Stomach (tissue), 9 donors: ENCODE measurements around the gene RBM6. TPM values are rescaled to one million over a fixed set of nuclear protein-coding genes. Genes with fewer than 3 reads are reported as not detected.

ENCODE experiments used
- DNase-seq, 2 donors: peaks; one replicate each; pipeline versions ENCODE4 v3.0.0 to v3.0.0-alpha.2; 2013 to 2019
- H3K27ac ChIP-seq, 5 donors: fragments of 200-600 bp in 4 of 5; sonication (generic) in 4 of 5; one replicate each; pipeline ENCODE4 v1.5.1; 2013 to 2019; ENCODE audit warnings: mild to moderate bottlenecking in 1 of 5, moderate library complexity in 1 of 5
- H3K27me3 ChIP-seq, 3 donors: fragments of 200-600 bp; sonication (generic); one replicate each; pipeline ENCODE4 v1.5.1; 2017 to 2019; ENCODE audit warnings: mixed run types in 1 of 3
- H3K36me3 ChIP-seq, 4 donors: fragments of 200-600 bp; sonication (generic); 1 replicate in 3 of 4; 2 replicates in 1 of 4; pipeline ENCODE4 v1.5.1; 2016 to 2019
- H3K4me1 ChIP-seq, 4 donors: fragments of 200-600 bp; sonication (generic); one replicate each; pipeline ENCODE4 v1.5.1; 2016 to 2019
- H3K4me3 ChIP-seq, 4 donors: fragments of 200-600 bp; sonication (generic) in 3 of 4; one replicate each; pipeline ENCODE4 v1.5.1; 2016 to 2019; ENCODE audit warnings: mild to moderate bottlenecking in 1 of 4
- H3K9me3 ChIP-seq, 4 donors: fragments of 200-600 bp; sonication (generic); one replicate each; pipeline ENCODE4 v1.5.1; 2016 to 2019
- EP300 ChIP-seq: sonication (generic); formaldehyde crosslinking; IDR thresholded peaks from one replicate; pipeline ENCODE4 v1.6.1; 2017; ENCODE audit warnings: antibody characterized with exemption
- POLR2A ChIP-seq, 4 donors: fragments of 450-650 bp; IDR thresholded peaks; one replicate each; pipeline ENCODE4 v1.6.1; 2016; ENCODE audit warnings: antibody characterized with exemption in 4 of 4, control low read depth in 2 of 4, mild to moderate bottlenecking in 1 of 4, moderate library complexity in 1 of 4
- POLR2AphosphoS5 ChIP-seq, 3 donors: sonication (generic); formaldehyde crosslinking; IDR thresholded peaks; one replicate each; pipeline ENCODE4 v1.6.1; 2016; ENCODE audit warnings: antibody characterized with exemption in 3 of 3
- WGBS, 5 donors: extraction: QIAGEN DNeasy Blood & Tissue Kit in 3 of 5; methylation state at CpG; one replicate each; pipeline versions ENCODE4 v1.1.5 to v1.1.7; 2013 to 2018; 5-methylcytosine and 5-hydroxymethylcytosine counted together
- intact Hi-C: fragments of 100-400 bp; cut with DNase I; formaldehyde crosslinking; loops from one replicate; pipeline ENCODE4 v1.15.1; 2023; ENCODE audit warnings: low total_unique reads
- polyA plus RNA-seq, 3 donors: library from polyadenylated mRNA; stranded (reverse); fragments of 200-250 nt; gene quantifications; one replicate each; pipeline ENCODE4 v1.2.3, GENCODE V29; 2013
- total RNA-seq, 5 donors: library from RNA; depleted of rRNA; stranded (reverse); fragments of >200 nt; gene quantifications; one replicate each; pipeline versions ENCODE4 v1.1.0 to v1.2.3, GENCODE V29; 2014 to 2016
- TF ChIP-seq, protein P1 (sequence below), 7 experiments: fragments of 450-650 bp in 4 of 7; fragments of 200-600 bp in 3 of 7; sonication (generic) in 3 of 7; IDR thresholded peaks; one replicate each; pipeline ENCODE4 v1.5.1; 2016 to 2019; ENCODE audit warnings: antibody characterized with exemption in 7 of 7, control low read depth in 2 of 7, mild to moderate bottlenecking in 1 of 7
- donor health status: healthy with polysubstance abuse.
- donor health status: Bipolar disorder and iron deficiency.
- donor health status: healthy.

Gene RBM6
- total and polyA plus RNA-seq, 8 donors: 87.0 to 239 (median 133) TPM

DNA sequence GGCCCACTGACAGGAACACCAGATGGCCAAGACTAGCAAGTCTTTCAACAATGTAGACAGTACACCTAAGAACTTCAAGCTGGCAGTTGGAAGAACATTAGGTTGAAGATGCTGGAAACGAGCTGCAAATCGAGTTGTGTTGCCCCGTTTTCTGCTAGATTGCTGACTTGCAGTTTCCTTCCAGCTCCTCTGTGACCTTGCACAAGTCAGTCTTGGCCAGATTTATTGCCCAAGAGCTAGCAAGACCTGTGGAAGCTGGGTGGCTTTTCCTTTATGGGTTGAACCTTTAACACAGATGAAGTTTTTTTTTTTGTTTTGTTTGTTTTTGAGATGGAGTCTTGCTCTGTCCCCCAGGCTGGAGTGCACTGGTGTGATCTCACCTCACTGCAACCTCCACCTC, 2.9 kb upstream of the RBM6 start:
- WGBS, 5 donors: 56 to 77% (median 62%) methylated on average over 3 of the region's 3 CpGs
- Histone ChIP-seq H3K27me3 (no peaks in the 10 kb centered on the region), H3K27ac (no peak overlapping the region), H3K36me3 (no peaks in the 10 kb centered on the region), H3K4me1 (peaks cover 5 to 23% (median 21%) of the 10 kb centered on the region in 4 donors), H3K9me3 (no peaks in the 10 kb centered on the region), H3K4me3 (no peak overlapping the region)
- peak in 1 of 2 donors; percentile 23 for DNase-seq
- TF ChIP-seq, protein P1, sequence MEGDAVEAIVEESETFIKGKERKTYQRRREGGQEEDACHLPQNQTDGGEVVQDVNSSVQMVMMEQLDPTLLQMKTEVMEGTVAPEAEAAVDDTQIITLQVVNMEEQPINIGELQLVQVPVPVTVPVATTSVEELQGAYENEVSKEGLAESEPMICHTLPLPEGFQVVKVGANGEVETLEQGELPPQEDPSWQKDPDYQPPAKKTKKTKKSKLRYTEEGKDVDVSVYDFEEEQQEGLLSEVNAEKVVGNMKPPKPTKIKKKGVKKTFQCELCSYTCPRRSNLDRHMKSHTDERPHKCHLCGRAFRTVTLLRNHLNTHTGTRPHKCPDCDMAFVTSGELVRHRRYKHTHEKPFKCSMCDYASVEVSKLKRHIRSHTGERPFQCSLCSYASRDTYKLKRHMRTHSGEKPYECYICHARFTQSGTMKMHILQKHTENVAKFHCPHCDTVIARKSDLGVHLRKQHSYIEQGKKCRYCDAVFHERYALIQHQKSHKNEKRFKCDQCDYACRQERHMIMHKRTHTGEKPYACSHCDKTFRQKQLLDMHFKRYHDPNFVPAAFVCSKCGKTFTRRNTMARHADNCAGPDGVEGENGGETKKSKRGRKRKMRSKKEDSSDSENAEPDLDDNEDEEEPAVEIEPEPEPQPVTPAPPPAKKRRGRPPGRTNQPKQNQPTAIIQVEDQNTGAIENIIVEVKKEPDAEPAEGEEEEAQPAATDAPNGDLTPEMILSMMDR (IDR thresholded peaks at IDR 0.05): no peak
- no peak for TF ChIP-seq POLR2AphosphoS5 (IDR thresholded peaks at IDR 0.05)
- no peak for TF ChIP-seq EP300
- no peak for TF ChIP-seq POLR2A (IDR thresholded peaks at IDR 0.05)
- intact Hi-C loops: no loop called here

DNA sequence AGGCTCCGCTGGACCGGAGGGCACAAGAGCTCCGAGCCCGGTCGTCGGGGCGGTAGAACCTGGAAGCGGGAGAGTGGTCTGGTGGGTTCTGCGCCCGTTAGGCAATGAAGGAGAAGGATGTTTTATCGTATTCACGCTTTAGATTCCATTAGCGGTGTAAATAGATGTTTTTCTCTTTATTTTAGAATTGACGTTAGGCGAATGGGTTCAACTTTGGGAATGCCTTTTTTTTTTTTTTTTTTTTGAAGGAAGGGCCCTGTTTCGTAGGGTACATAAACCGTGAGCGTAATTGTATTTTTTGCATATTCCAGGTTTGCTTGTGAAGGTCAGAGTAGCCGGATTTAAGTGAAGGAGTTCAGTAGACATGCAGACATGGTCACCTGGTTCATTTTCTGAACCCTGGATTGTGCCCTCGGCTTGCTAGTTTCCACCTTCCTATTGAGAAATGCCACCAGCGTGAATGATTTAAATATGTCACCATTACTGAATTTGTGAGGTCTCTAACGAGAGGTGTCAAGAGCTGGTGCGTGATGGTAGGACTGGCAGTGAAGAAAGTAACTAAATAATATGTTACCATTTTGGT, 808 bp downstream of the RBM6 start:
- H3K4me3 ChIP-seq: peak overlapping the region; percentile 66 to 86 (median 74)
- intact Hi-C loops: no loop called here
- peaks cover 0 to 5% (median 3%) of the 10 kb centered on the region in 4 donors for H3K36me3 ChIP-seq
- H3K27me3 ChIP-seq: no peaks in the 10 kb centered on the region
- H3K4me1 ChIP-seq: peaks cover 5 to 38% (median 29%) of the 10 kb centered on the region in 4 donors
- 5 to 7% (median 6%) methylated on average over 23 of the region's 23 CpGs for WGBS, 5 donors
- TF ChIP-seq, protein P1 (IDR thresholded peaks at IDR 0.05): no peak
- peak overlapping the region; percentile 91 to 99 (median 97) for H3K27ac ChIP-seq
- no peaks in the 10 kb centered on the region for H3K9me3 ChIP-seq
- no peak for DNase-seq

DNA sequence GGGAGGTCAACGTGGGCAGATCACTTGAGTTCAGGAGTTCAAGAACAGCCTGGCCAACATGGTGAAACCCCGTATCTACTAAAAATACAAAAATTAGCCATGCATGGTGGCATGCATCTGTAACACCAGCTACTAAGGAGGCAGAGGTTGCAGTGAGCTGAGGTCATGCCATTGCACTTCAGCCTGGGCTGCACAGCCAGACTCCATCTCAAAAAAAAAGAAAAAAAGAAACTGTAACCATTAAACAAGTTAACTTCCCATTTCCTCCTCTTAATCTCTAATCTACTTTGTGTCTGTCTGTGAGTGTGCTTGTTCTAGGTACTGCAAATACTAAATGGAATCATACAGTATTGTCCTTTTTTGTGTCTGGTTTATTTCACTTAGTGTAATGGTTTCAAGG, 2.7 kb downstream of the RBM6 start:
- peaks cover 0 to 14% (median 11%) of the 10 kb centered on the region in 4 donors for H3K36me3 ChIP-seq
- peaks cover 5 to 44% (median 29%) of the 10 kb centered on the region in 4 donors for H3K4me1 ChIP-seq
- no peaks in the 10 kb centered on the region for H3K27me3 ChIP-seq
- WGBS, 5 donors: 59 to 74% (median 71%) methylated on average over 2 of the region's 2 CpGs
- intact Hi-C loops: no loop called here
- no peak for DNase-seq
- TF ChIP-seq, protein P1 (IDR thresholded peaks at IDR 0.05): no peak
- TF ChIP-seq POLR2AphosphoS5 (IDR thresholded peaks at IDR 0.05) (no peak), EP300 (no peak), POLR2A (IDR thresholded peaks at IDR 0.05) (no peak)
- no peak overlapping the region for H3K4me3 ChIP-seq
- peak overlapping the region in 1 of 5 donors; percentile 20 for H3K27ac ChIP-seq
- no peaks in the 10 kb centered on the region for H3K9me3 ChIP-seq

DNA sequence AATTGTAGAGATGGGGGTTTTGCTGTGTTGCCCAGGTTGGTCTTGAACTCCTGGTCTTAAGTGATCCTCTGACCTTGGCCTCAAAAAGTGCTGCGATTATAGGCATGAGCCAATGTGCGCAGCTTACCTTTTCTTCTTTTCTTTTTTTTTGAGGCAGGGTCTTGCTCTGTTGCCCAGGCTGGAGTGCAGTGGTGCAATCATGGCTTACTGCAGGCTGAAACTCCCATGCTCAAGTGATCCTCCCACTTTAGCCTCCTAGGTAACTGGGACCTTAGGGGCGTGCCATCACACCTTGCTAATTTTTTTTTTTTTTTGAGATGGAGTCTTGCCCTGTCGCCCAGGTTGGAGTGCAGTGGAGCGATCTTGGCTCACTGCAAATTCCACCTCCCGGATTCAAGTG, 13.0 kb downstream of the RBM6 start:
- intact Hi-C loops: no loop called here
- TF ChIP-seq, protein P1 (IDR thresholded peaks at IDR 0.05): no peak
- no peak for TF ChIP-seq POLR2AphosphoS5 (IDR thresholded peaks at IDR 0.05)
- TF ChIP-seq EP300: no peak
- no peak for TF ChIP-seq POLR2A (IDR thresholded peaks at IDR 0.05)
- 91 to 96% (median 94%) methylated on average over 6 of the region's 6 CpGs for WGBS, 5 donors

More for the DNA sequence above, 13.0 kb downstream of the RBM6 start:
- peaks cover 7 to 60% (median 28%) of the 10 kb centered on the region in 4 donors for H3K4me1 ChIP-seq
- no peak overlapping the region for H3K27ac ChIP-seq
- H3K36me3 ChIP-seq: no peaks in the 10 kb centered on the region
- H3K9me3 ChIP-seq: no peaks in the 10 kb centered on the region
- no peak overlapping the region for H3K4me3 ChIP-seq
- H3K27me3 ChIP-seq: no peaks in the 10 kb centered on the region
- DNase-seq: no peak
